Esophagus muscularis mucosa (tissue), 3 donors: Measurements from ENCODE around the gene MARCHF9.

Experiments used
- CTCF ChIP-seq, 3 experiments: fragments of 200-600 bp in 2 of 3; fragments of 450-650 bp in 1 of 3; sonication (generic) in 2 of 3; IDR thresholded peaks; one replicate each; pipeline ENCODE4 v1.5.1; 2017 to 2019; ENCODE audit warnings: antibody characterized with exemption in 3 of 3, mild to moderate bottlenecking in 2 of 3, moderate library complexity in 1 of 3
- EP300 ChIP-seq: sonication (generic); formaldehyde crosslinking; IDR thresholded peaks from one replicate; pipeline ENCODE4 v1.6.1; 2017; ENCODE audit warnings: antibody characterized with exemption

- TF ChIP-seq CTCF (IDR thresholded peaks at IDR 0.05) (no peak), EP300 (no peak)
Observed at GRCh38 chr12:57775563-57776246, 20.8 kb downstream of the MARCHF9 start.
